ENCODE results near the gene KIF26B. TPM values are rescaled to one million over a fixed set of nuclear protein-coding genes. Genes with fewer than 3 reads are reported as not detected.

Gene KIF26B
- polyA plus RNA-seq, 1 donor (not counting 4 experiments of a cell fraction or from before 2014, with no cell fraction given), result 0.58 TPM

DNA sequence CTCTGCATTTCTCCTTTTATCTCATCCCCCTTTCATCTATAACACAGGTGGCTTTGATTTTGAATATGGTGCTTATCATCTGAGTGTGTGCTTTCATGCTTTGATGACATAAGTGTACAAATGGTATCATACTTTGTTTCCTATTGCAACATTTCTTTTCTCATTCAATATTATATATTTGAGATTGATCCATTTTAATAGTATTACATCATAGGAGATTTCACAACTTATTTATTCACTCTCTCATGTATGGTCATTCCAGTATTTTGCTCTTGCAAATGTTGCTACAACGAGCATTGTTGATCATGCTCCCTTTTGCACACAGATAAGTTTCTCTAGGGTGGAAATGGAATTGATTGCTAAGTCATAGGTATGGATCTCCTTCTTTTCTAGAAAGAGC lies 302.8 kb downstream of the KIF26B start:
- no peak overlapping the region for H3K9ac ChIP-seq (ENCODE audit: control insufficient read depth, extremely low read depth, insufficient read depth, low read length)
- no peak overlapping the region for H3K27ac ChIP-seq (ENCODE audit: control insufficient read depth, insufficient read depth, low read length)
- no peaks in the 10 kb centered on the region for H4K20me1 ChIP-seq (ENCODE audit: control insufficient read depth, extremely low read depth, insufficient read depth, low read length)
- no peaks in the 10 kb centered on the region for H3K79me2 ChIP-seq (ENCODE audit: control insufficient read depth, insufficient read depth, low read length)
- H3K36me3 ChIP-seq (ENCODE audit: control insufficient read depth in 2 of 2, extremely low read depth in 1 of 2, insufficient read depth in 2 of 2, low read length in 2 of 2), result no peaks in the 10 kb centered on the region
- no peak for FAIRE-seq
- no peaks in the 10 kb centered on the region for H3K4me1 ChIP-seq (ENCODE audit: control insufficient read depth, extremely low read depth, insufficient read depth, low read length)
- H3K27me3 ChIP-seq (ENCODE audit: control insufficient read depth, extremely low read depth, insufficient read depth, low read length), result no peaks in the 10 kb centered on the region
- DNase-seq (ENCODE audit: low read depth, low spot score), result no peak
- no peaks in the 10 kb centered on the region for H3K9me1 ChIP-seq (ENCODE audit: control insufficient read depth, extremely low read depth, insufficient read depth, low read length)
- dilution Hi-C loops (cut with MboI; ENCODE audit: extremely low pct_ligation_motif_present, low sequenced_read_pairs), result no loop called here
- TF ChIP-seq CTCF (optimal IDR thresholded peaks at IDR 0.05 in 1 of 3, IDR thresholded peaks at IDR 0.05 in 1 of 3, conservative IDR thresholded peaks at IDR 0.05 in 1 of 3; ENCODE audit: extremely low read depth in 1 of 3, insufficient read depth in 2 of 3, low read length in 3 of 3) (no peak), EZH2 (IDR thresholded peaks at IDR 0.05; ENCODE audit: low read length) (no peak)
- H3K9me3 ChIP-seq (ENCODE audit: control insufficient read depth, low read depth, low read length), result no peaks in the 10 kb centered on the region
- no peak overlapping the region for H3K4me2 ChIP-seq (ENCODE audit: control insufficient read depth, extremely low read depth, insufficient read depth, low read depth, low read length)
- H2AFZ ChIP-seq (ENCODE audit: control insufficient read depth, low read length), result no peak overlapping the region
- no peak overlapping the region for H3K4me3 ChIP-seq (ENCODE audit: control insufficient read depth in 2 of 3, extremely low read depth in 1 of 3, insufficient read depth in 2 of 3, low read depth in 1 of 3, low read length in 3 of 3)

DNA sequence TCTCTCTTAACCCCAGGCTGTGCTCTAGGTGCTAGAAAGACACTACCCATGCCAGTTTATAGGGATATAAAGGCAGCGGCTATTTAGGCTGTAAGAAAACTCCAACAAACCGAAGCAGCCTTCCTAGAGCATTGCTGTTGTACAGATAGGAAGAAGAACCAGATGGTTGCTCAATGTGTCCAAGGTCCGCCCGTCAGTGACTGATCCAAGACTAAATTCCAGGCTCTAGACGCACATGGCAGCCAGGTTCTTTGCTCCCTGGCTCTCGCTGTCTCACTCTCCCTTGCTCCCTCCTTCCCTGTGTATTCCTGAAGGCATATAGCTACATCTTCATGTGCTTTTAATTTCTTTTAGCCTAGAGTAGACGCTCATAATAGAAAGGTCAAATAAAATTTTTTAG lies 303.4 kb downstream of the KIF26B start:
- no peak for DNase-seq (ENCODE audit: low read depth, low spot score)
- Histone ChIP-seq H3K27me3 (ENCODE audit: control insufficient read depth, extremely low read depth, insufficient read depth, low read length) (no peaks in the 10 kb centered on the region), H3K79me2 (ENCODE audit: control insufficient read depth, insufficient read depth, low read length) (no peaks in the 10 kb centered on the region), H3K27ac (ENCODE audit: control insufficient read depth, insufficient read depth, low read length) (no peak overlapping the region), H2AFZ (ENCODE audit: control insufficient read depth, low read length) (no peak overlapping the region), H3K36me3 (ENCODE audit: control insufficient read depth in 2 of 2, extremely low read depth in 1 of 2, insufficient read depth in 2 of 2, low read length in 2 of 2) (no peaks in the 10 kb centered on the region), H3K4me3 (ENCODE audit: control insufficient read depth in 2 of 3, extremely low read depth in 1 of 3, insufficient read depth in 2 of 3, low read depth in 1 of 3, low read length in 3 of 3) (no peak overlapping the region), H3K4me2 (ENCODE audit: control insufficient read depth, extremely low read depth, insufficient read depth, low read depth, low read length) (peak overlapping the region; percentile 14), H3K9ac (ENCODE audit: control insufficient read depth, extremely low read depth, insufficient read depth, low read length) (no peak overlapping the region), H3K9me1 (ENCODE audit: control insufficient read depth, extremely low read depth, insufficient read depth, low read length) (no peaks in the 10 kb centered on the region), H3K4me1 (ENCODE audit: control insufficient read depth, extremely low read depth, insufficient read depth, low read length) (no peaks in the 10 kb centered on the region), H3K9me3 (ENCODE audit: control insufficient read depth, low read depth, low read length) (no peaks in the 10 kb centered on the region), H4K20me1 (ENCODE audit: control insufficient read depth, extremely low read depth, insufficient read depth, low read length) (no peaks in the 10 kb centered on the region)
- dilution Hi-C loops (cut with MboI; ENCODE audit: extremely low pct_ligation_motif_present, low sequenced_read_pairs), result no loop called here
- FAIRE-seq, result no peak
- no peak for TF ChIP-seq CTCF (optimal IDR thresholded peaks at IDR 0.05 in 1 of 3, IDR thresholded peaks at IDR 0.05 in 1 of 3, conservative IDR thresholded peaks at IDR 0.05 in 1 of 3; ENCODE audit: extremely low read depth in 1 of 3, insufficient read depth in 2 of 3, low read length in 3 of 3)
